ENCODE results near the gene FMR1NB.

FMR1NB gene, protein sequence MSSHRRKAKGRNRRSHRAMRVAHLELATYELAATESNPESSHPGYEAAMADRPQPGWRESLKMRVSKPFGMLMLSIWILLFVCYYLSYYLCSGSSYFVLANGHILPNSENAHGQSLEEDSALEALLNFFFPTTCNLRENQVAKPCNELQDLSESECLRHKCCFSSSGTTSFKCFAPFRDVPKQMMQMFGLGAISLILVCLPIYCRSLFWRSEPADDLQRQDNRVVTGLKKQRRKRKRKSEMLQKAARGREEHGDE

DNA sequence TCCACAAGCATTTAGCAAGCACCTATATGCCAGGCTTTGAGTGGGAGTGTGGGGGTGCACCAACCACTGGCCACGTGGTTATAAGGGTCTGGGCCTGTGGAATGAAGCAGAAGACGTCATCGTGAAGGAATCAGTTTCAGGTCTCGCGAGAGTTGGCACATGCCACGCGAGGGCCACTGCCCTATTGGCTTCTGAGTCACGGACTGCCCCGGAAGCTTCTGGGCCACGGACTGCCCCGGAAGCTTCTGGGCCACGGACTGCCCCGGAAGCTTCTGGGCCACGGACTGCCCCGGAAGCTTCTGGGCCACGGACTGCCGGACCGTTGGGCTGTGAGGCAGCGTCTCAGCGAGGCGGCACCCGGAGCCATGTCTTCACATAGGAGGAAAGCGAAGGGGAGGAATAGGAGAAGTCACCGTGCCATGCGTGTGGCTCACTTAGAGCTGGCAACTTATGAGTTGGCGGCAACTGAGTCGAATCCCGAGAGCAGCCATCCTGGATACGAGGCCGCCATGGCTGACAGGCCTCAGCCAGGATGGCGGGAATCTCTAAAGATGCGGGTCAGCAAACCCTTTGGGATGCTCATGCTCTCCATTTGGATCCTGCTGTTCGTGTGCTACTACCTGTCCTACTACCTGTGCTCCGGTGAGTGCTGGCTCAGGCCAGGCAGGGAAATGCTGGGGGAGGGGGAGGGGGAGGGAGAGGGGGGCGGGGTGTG is at the start of gene FMR1NB:
TSS of gene FMR1NB (plus strand) at position 300 of the 715 bp plus-strand sequence. CDS start at position 366, 66 bp downstream.
- no peak for DNase-seq

DNA sequence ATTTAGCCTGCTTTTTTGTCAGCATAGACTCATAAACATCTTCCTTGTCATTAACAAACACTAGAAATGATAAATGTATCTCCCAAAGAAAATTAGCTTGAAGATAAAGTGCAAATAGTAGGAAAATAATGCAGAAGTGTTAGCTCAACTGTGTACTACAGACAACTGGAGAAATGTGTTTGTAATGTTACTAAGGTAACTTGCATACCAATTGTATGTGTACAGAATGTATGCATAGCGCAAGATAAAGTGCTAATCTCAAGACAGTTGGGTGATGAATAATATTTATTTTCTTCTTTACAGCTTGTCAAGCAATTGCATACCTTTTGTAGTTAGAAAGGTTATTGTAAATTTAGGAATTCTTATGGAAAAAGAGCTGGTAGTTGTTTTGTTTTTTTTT is 47.3 kb upstream of the FMR1NB start:
- DNase-seq = no peak

DNA sequence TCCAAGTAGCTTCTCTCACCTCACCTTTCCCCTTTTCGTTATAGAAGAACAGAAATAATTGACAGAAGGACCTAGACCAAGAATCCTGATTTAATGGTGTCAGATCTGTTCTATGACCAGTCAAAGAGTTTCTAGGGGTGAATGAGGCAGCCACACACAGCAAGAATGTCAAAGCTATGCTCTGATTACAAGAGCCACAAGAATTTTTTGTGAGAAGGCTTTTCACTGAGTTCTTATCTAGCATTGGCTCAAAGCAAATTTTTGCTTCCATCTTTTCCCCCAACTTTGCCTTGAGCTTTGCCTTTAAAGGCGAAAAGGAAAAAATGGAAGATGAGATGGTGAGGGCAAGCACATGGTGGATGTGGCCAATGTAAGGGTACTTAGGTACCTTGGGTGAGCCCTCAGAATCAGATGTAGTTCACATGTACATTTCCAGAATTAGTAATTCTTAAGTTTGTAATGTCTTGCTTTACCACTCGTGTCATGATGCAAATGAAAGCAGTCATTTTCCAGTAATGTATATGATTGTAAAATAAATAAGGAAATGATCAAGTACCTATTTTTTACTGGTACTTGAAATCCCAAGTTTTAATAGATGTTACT is 45.9 kb upstream of the FMR1NB start:
- DNase-seq = no peak

DNA sequence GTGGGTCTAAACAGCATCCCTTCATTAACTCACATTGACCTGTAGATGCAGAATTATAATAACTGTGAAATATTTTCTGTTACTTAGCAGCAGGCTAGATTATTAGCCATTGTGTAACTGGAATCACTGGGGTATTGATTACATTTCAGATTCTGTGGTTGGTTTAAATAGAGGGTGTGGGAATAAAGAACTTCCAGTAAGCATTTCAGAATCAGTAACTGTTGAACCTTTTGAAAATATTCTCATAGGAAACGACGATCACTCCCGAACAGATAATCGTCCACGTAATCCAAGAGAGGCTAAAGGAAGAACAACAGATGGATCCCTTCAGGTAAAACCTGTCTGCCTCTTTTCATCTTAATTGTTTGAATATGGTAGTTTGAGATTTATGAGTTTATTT is 35.9 kb upstream of the FMR1NB start:
- no peak for DNase-seq

DNA sequence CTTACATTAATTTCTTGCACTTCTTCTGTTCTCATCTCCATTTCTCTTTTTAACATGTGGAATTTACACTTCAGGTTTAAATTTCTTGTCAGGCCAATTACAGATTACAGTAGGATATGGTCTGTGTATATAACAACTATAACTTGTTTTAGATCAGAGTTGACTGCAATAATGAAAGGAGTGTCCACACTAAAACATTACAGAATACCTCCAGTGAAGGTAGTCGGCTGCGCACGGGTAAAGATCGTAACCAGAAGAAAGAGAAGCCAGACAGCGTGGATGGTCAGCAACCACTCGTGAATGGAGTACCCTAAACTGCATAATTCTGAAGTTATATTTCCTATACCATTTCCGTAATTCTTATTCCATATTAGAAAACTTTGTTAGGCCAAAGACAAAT is 32.6 kb upstream of the FMR1NB start:
- no peak for DNase-seq

DNA sequence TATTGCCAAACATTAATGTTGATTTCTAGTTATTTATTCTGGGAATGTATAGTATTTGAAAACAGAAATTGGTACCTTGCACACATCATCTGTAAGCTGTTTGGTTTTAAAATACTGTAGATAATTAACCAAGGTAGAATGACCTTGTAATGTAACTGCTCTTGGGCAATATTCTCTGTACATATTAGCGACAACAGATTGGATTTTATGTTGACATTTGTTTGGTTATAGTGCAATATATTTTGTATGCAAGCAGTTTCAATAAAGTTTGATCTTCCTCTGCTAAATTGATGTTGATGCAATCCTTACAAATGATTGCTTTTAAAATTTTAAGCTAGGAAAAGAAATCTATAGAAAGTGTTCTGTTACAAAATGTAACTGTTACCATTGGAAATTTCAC is 30.8 kb upstream of the FMR1NB start:
- no peak for DNase-seq

DNA sequence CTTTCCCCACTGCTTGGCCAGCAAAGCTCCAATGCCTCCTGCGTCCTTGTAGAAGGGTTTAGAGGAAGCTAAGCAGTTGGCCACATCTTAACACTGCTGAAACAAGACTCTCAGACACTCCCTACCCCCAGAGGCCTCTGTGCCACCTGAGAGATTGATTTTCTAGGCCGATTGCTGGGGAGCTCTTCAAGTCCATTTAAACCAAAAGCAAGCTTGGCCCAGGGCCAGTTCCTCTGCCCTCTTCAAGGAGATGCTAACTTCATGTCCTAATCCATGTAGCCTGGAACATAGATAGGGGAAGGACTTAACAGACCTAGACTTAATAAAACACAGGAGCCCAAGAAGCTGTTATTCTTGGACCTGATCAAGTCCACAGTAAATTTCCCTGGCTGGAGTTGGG is 27.2 kb upstream of the FMR1NB start:
- no peak for DNase-seq

DNA sequence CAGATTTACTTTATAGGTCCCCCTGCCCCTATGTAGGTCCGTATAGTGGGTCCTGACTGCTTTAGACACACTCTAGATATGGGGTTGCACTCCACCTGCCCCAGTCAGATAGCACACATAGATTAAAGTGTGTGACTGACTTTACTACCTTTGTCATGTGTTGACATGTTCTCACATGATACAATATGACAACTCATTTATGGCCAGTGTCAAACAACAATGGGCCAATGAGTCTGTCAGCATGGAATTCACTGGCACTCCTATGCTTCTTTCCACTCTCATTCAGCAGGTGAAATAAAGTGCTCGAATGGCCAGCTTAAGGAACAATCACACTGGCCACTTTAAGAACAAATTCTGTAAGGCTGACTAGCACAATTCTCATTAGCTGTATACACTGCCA is 23.8 kb upstream of the FMR1NB start:
- no peak for DNase-seq

DNA sequence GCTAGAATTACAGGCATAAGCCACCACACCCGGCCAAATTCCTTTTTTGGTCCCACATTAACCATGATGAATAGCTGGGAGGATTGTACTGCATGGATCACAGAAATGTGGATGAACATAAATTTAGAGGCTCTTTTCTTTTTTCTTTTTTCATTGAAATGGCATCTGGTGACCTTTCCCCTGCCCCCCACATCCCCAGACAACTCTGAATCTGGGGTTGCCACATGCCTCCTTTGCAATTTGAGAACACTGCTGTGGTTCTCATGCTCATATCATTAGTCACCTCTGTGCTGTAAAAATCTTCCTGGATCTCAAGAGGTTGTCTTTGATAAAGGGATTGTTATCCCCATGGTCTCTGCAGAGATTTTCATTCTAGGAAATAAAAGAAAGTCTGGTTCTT is 22.8 kb upstream of the FMR1NB start:
- no peak for DNase-seq

DNA sequence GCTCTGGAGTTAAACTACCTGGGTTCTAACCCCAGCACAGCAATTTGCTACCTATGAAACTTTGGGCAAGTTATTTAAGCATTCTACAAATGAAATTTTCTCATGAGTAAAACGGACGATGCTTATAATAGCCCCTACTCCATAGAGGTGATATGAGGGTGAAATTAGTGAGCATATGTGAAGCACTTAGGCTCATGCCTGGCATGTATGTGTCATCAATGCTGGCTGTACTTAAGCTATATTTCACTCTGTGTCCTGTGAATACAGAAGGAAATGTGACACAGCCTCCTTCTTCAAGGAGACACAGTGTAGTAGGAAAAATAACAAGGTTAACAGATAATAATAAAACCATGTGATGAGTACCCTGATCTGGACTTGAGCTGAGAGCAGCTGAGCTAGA is 20.4 kb upstream of the FMR1NB start:
- DNase-seq = no peak

DNA sequence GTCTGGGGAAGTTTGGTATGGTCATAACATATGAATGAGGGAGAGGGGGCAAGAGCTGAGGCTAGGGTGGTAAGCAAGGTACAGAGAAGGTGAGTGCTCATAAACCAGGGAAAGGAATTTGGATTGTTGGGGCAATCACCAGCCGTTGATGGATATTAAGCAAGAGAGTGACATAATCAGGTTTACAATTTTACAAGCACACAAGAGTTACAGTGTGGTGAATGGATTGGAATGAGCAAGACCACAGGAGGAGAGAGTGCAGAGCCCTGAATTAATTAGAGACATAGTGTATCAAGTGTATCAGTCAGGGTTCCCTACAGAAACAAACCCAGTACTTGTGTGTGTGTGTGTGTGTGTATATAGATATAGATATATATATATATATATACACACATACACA is 18.7 kb upstream of the FMR1NB start:
- DNase-seq = no peak

DNA sequence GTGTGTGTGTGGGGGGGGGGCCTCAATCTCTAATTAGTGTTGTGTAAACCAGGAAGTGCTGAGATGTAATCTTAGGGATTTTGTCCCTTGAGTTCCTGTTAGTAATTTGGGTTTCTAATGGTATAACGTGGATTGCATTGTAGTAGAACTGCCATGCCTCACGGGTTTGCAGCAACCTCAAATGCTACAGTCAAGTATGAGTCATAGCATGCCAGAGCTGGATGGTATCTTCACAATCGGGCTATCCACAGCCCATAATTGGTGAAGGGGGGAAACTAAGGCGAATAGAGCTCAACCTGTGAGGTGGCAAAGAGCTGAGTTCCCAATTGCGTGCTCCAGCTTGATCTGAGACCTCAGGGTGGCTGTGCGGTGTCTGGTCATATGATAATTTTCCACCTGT is 2.2 kb upstream of the FMR1NB start:
- no peak for DNase-seq

DNA sequence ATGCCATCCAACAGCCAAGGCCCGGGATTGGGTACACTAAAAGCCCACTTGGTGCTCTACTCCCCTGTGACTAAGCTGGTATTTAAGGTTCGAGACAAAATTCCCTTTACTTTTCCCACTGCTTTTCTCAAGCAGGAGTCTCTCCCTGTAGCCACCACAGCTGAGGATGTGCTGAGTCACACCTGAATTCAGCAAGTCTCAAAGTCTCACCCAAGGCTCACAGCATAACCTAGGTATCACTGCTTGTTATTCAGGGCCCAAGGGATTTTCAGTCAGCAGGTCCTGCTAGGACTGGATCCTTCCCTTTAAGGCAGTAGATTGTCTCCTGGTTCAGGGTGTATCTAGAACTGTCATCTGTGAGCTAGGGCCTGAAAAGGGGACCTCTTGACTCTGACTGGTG is 39.2 kb downstream of the FMR1NB start:
- no peak for DNase-seq

DNA sequence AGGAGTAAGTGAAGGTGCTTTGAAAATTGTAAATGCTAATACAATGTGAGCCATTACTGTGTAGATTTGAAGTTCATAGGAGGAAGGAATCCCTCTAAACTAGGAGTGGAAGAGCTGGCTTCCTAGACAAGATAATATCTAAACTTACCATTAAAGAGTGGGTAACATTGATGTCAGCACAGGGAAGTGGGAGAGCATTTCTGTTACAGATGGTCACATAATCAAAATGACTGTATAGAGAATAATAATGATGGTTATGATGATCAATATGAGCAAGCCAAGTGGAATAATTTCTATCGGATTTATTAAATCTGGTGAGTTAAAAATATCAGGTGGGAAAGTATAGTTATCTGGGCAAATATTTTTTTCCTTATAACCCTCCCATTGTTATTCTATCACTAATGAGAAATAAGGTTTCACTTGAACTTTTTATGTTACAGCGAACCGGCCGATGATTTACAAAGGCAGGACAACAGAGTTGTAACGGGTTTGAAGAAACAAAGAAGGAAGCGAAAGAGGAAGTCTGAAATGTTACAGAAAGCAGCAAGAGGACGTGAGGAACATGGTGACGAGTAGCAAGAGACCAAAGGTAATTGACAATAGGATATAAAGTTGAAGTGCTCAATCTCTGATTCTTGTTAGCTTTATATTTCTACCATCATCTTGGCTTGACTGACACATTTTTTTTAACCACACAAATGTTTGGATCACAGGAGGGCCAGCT is 43.5 kb downstream of the FMR1NB start:
- no peak for DNase-seq

DNA sequence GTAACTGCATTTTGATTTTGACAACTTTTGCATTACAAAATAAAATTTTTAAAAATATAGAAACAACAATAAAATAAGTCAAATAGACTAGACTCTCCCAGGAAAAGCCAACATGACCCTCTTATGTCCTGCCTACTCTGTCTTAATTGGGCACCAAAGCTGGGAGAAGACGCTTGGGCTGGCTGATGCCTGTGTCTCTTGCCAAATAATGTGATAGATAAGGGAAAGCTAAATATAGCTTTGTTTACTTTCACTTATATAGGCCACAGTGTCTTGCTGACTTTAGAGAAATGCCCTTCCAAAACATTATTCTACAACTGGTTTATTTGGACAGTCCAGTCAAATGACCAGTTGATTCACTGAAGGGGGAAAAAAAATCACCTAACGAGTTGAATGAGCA is 54.2 kb downstream of the FMR1NB start:
- no peak for DNase-seq

DNA sequence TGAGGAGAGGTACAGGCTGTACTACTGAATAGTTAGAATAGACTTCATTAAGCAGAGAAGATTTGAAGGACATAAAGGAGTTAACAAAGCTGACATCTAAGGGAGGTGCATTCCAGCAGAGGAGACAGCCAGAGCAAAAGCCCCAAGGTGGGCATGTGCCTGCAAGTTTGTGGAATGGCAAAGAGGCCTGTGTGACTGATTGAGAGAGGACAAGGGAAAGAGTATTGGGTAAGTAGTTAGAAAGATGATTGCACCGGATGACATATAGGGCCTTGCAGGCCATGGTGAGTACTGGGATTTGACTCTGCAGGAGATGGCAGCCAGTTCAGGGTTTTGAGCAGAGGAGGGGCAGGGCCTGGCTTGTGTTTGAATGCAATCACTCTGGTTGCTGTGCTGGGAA is 55.9 kb downstream of the FMR1NB start:
- no peak for DNase-seq

DNA sequence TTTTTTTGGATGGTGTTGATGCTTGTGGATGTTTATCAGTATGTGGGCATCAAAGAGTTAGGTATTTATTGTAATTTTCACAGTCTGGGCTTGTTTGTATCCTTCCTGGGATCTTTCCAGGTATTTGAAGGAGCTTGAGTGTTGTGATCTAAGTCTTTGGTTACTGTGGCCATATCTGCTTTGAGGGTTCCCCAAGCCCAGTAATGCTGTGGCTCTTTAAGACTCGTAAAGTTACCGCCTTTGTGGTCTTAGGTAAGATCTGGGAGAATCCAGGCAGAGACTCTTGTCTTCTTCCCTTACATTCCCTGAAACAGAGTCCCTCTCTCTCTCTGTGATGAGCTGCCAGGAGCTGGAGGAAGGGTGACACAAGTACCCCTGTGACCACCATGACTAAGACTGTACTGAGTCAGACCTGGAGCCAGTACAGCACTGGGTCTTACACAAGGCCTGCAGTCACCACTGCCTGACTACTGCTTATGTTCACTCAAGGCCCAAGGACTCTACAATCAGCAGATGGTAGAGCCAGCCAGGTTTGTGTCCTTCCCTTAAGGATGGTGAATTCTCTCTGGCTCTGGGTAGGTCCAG is 62.2 kb downstream of the FMR1NB start:
- DNase-seq = no peak

DNA sequence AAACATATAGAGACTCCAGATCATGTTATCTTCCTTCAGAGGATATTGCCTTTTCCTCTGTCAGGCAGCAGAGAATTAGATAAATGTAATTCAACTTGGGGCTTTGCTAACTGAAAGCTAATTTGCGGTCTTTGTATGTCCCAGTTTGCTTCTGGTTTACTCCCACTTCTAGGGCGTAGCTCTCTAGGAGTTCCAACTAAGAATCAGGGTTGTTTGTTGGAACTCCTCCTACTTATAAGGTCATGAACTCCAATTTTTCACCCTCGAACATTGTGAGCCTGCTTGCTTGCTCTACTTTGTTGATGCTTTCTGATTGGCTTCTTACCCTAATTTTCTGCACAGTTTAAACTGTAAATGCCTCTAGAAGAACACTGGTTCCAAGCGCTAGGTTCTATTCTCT is 66.1 kb downstream of the FMR1NB start:
- DNase-seq = no peak

DNA sequence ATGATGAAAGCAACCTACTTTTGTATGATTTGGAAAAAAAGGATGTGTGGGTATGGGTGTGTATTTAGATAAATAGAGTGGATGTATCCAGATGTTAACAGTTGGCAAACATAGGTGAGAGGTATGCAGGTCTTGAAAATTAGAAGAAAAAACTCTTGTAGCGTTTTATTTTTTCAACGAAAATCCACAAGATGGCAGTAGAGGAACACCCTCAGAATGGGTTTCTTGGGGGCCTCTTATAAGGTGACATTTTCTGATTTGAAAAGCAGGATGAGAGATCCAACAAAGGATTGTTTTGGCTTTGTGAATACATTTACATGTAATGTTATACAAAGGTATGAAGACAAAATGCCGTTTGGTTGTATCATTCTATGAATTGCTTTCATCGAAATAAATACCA is 68.3 kb downstream of the FMR1NB start:
- DNase-seq = peak; percentile 5

DNA sequence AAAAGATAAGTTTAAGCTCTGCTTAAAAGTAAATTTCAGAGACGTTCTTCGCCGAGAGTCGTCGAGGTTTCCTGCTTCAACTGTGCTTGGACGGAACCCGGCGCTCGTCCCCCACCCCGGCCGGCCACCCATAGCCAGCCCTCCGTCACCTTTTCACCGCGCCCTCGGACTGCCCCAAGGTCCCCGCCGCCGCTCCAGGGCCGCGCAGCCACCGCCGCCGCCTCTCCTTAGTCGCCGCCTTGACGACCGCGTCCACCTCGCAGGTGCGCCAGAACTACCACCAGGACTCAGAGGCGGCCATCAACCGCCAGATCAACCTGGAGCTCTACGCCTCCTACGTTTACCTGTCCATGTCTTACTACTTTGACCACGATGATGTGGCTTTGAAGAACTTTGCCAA is 70.8 kb downstream of the FMR1NB start:
- DNase-seq = no peak

DNA sequence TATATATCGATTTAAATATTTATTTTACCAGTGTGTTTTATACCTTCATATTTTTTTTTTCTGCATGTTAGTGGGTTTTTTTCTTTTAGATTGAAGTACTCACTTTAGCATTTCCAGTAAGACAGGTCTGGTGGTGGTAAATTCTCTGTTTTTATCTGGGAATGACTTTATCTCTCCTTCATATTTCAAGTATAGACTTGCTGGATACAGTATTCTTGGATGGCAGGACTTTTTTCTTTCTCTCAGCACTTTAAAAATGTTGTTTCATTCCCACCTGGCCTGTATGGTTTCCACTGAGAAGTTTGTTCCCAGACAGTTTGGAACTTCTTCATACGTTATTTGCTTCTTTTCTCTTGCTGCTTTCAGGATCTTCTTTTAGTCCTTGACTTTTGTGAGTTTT is 86.1 kb downstream of the FMR1NB start:
- no peak for DNase-seq

DNA sequence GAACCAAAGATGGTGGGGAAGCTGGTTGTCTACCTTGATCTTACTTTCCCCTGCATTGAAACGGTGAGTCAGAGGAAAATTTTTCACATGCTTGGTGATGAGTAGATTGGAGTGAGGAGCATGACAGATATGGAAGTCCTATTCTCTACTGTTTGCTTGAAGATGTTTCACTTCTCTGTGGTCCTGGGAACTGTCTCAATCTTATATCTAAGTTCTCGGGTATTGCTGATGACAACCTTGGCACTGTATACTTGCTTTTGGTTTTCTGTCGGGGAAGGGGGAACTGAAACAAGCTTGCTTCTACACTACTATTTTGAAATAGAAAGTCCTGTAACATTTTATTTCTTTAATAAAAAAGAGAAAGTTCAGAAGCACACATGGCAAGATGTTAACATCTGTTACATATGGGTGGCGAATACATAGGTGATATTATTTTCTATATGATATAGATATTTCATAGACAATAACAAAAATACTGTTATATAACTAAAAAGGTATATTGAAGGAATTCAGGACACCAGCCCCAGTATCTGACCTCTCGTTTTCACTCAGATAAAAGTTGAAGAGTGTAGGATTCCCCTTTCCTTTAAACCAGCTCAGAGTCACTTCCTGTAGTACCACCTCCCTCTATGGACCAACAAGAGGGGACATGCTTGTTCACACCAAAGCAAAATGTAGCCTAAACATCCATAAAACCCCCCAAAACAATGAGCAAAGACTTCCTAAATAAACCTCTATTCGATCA is 88.8 kb downstream of the FMR1NB start:
- no peak for DNase-seq

DNA sequence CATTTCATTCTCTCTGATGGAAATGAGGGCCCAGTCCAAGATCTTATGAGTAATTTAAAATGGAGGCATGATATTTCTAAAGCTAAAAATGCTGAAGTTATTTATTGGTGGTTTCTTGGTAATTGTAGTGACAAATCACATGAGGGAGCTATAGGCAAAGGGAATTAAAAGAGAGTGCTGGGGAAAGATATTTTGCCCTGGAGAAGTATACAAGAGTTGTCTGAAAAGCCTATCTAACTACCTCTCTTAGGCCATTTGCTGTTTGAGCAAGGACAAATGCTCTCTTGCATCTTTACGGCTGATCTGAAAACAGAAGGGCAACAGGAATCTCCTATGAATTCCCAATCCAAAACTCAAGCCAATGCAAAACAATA is 89.4 kb downstream of the FMR1NB start:
- DNase-seq = no peak

All from NCI-H2171 (cell line).